Upper lobe of left lung (tissue), 4 donors: ENCODE data around the gene PTGFRN.

Experiments
- POLR2AphosphoS5 ChIP-seq, 2 donors: sonication (generic); formaldehyde crosslinking; IDR thresholded peaks; one replicate each; pipeline ENCODE4 v1.5.1; 2017; ENCODE audit warnings: antibody characterized with exemption in 2 of 2
- TF ChIP-seq, protein P1 (sequence below), 6 experiments: fragments of 450-650 bp in 4 of 6; fragments of 200-600 bp in 2 of 6; sonication (generic) in 2 of 6; IDR thresholded peaks; one replicate each; pipeline ENCODE4 v1.5.1; 2016 to 2019; ENCODE audit warnings: antibody characterized with exemption in 6 of 6

DNA sequence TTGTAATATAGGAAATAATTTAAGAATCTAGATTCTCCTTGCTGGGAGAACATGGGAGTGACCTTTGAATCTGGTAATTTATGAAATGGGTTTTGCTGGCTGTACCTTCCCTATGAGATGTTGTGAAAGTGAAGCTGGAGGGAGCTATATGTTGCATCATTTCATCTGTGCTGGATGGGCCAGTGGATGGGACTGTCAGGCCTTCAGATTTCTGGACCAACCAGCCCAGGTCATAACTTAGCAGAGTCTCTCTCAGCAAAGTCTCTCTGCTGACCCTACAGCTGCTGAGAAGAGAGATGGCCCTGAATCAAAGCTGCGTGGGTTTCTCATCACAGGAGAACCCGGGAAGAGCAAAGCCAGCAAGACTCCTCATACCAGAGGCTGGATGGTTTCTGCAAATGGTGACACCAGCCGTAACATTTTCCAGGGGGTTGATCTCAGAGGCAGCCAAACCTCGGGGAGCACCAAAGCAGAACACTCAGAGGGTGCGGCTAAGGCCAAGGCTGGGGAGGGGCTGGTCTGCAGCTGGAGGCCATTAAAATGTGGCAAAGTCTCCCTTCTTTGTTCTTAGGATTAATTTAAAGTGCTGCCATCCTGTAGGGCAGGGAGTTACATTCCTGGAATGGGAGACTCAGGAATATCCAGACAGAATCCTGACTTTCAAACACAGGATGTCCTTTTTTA lies 18.2 kb upstream of the PTGFRN start:
- no peak for TF ChIP-seq POLR2AphosphoS5 (IDR thresholded peaks at IDR 0.05)
- TF ChIP-seq, protein P1, sequence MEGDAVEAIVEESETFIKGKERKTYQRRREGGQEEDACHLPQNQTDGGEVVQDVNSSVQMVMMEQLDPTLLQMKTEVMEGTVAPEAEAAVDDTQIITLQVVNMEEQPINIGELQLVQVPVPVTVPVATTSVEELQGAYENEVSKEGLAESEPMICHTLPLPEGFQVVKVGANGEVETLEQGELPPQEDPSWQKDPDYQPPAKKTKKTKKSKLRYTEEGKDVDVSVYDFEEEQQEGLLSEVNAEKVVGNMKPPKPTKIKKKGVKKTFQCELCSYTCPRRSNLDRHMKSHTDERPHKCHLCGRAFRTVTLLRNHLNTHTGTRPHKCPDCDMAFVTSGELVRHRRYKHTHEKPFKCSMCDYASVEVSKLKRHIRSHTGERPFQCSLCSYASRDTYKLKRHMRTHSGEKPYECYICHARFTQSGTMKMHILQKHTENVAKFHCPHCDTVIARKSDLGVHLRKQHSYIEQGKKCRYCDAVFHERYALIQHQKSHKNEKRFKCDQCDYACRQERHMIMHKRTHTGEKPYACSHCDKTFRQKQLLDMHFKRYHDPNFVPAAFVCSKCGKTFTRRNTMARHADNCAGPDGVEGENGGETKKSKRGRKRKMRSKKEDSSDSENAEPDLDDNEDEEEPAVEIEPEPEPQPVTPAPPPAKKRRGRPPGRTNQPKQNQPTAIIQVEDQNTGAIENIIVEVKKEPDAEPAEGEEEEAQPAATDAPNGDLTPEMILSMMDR (IDR thresholded peaks at IDR 0.05) = no peak
